Common myeloid progenitor, CD34-positive (primary cell): ENCODE results near the gene DOK7.

Experiments
- CTCF ChIA-PET: fragments of 350-600 bp; sonication (Branson Sonifier 250); formaldehyde crosslinking; loops from one replicate; lab custom pipeline; 2021; ENCODE audit warnings: antibody characterized with exemption; lab: Charles Lee
- POLR2A ChIA-PET: fragments of 350-600 bp; sonication (Branson Sonifier 250); formaldehyde crosslinking; loops from one replicate; lab custom pipeline; 2021; ENCODE audit warnings: antibody characterized with exemption; lab: Charles Lee
- DNase-seq, 3 donors: peaks; one replicate each; pipeline versions ENCODE4 v3.0.0 to v3.0.0-alpha.2; 2013
- H3K27ac ChIP-seq, 2 experiments: 1 replicate in 1 of 2; 2 replicates in 1 of 2; pipeline ENCODE4 v1.7.0; 2013; ENCODE audit warnings: inconsistent platforms in 2 of 2, low read length in 2 of 2, mild to moderate bottlenecking in 2 of 2, low read depth in 1 of 2, moderate library complexity in 1 of 2; ENCODE audit not compliant: severe bottlenecking in 2 of 2, insufficient read depth in 1 of 2, poor library complexity in 1 of 2
- H3K27me3 ChIP-seq, 5 experiments: replicated peaks in 2 of 5; 1 replicate in 3 of 5; 2 replicates in 2 of 5; pipeline versions ENCODE4 v1.6.1 to v1.7.0; 2013; ENCODE audit warnings: low read length in 4 of 5, mild to moderate bottlenecking in 2 of 5, moderate library complexity in 2 of 5, inconsistent platforms in 1 of 5; ENCODE audit not compliant: insufficient read depth in 5 of 5, control insufficient read depth in 4 of 5
- H3K36me3 ChIP-seq, 4 experiments: 1 replicate in 2 of 4; 2 replicates in 2 of 4; pipeline versions ENCODE4 v1.6.1 to v1.7.0; 2013; ENCODE audit warnings: low read length in 3 of 4, control low read depth in 1 of 4, mild to moderate bottlenecking in 1 of 4; ENCODE audit not compliant: control insufficient read depth in 4 of 4, insufficient read depth in 4 of 4
- H3K4me1 ChIP-seq, 4 experiments: 1 replicate in 3 of 4; 2 replicates in 1 of 4; pipeline versions ENCODE4 v1.6.1 to v1.7.1; 2013; ENCODE audit warnings: low read length in 3 of 4, mild to moderate bottlenecking in 3 of 4, control low read depth in 1 of 4, inconsistent platforms in 1 of 4, moderate library complexity in 1 of 4; ENCODE audit not compliant: control insufficient read depth in 4 of 4, insufficient read depth in 4 of 4; ENCODE audit errors: control extremely low read depth in 1 of 4
- H3K4me3 ChIP-seq, 7 experiments: 1 replicate in 4 of 7; 2 replicates in 3 of 7; pipeline versions ENCODE4 v1.5.1 to v1.7.0; 2013; ENCODE audit warnings: mild to moderate bottlenecking in 7 of 7, low read length in 6 of 7, moderate library complexity in 6 of 7, inconsistent platforms in 2 of 7, low read depth in 2 of 7, control low read depth in 1 of 7; ENCODE audit not compliant: insufficient read depth in 4 of 7, control insufficient read depth in 1 of 7; ENCODE audit errors: extremely low read depth in 1 of 7
- H3K9me3 ChIP-seq, 5 experiments: 1 replicate in 4 of 5; 2 replicates in 1 of 5; pipeline versions ENCODE4 v1.6.1 to v1.7.1; 2013; ENCODE audit warnings: low read length in 4 of 5, mild to moderate bottlenecking in 2 of 5, inconsistent platforms in 1 of 5, low read depth in 1 of 5, moderate library complexity in 1 of 5; ENCODE audit not compliant: control insufficient read depth in 4 of 5, insufficient read depth in 2 of 5; ENCODE audit errors: control extremely low read depth in 1 of 5
- WGBS: methylation state at CpG from one replicate; pipeline ENCODE4 v1.1.5; 2013; ENCODE audit not compliant: insufficient coverage; 5-methylcytosine and 5-hydroxymethylcytosine counted together

DOK7 gene

DNA sequence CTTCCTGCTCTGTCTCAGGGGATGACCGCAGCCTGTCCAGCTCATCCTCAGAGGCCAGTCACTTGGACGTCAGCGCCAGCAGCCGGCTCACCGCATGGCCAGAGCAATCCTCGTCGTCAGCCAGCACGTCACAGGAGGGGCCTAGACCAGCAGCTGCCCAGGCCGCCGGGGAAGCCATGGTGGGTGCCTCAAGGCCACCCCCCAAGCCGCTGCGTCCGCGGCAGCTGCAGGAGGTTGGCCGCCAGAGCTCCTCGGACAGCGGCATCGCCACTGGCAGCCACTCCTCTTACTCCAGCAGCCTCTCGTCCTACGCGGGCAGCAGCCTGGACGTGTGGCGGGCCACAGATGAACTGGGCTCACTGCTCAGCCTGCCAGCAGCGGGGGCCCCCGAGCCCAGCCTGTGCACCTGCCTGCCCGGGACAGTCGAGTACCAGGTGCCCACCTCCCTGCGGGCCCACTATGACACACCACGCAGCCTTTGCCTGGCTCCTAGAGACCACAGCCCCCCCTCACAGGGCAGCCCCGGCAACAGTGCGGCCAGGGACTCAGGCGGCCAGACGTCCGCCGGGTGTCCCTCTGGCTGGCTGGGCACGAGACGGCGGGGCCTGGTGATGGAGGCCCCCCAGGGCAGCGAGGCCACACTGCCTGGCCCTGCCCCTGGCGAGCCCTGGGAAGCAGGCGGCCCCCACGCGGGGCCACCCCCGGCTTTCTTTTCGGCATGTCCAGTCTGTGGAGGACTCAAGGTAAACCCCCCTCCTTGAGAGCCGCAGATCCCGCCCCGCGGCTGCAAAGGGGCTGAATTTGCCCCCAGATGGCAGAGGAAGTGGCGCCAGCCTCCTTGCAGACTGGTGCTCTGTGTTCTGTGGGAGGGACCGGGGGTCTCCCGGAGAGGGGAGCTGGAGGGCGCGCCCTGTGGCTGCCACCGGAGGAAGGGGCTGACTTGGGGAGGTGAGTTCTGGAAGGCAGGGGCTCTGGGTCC is 29.9 kb downstream of the DOK7 start:
- DNase-seq = no peak
- no peak overlapping the region for H3K27ac ChIP-seq
- no peaks in the 10 kb centered on the region for H3K9me3 ChIP-seq
- no peaks in the 10 kb centered on the region for H3K36me3 ChIP-seq
- WGBS = 89% methylated on average over 51 of the region's 55 CpGs
- H3K4me3 ChIP-seq = no peak overlapping the region
- H3K27me3 ChIP-seq = peaks cover 0 to 85% (median 9%) of the 10 kb centered on the region in 5 experiments
- ChIA-PET CTCF (interaction anchor here (0.9 to 3.0 kb wide), 4 partner anchors 11 to 690 kb away, joined by 3 to 11 read pairs (median 6); no protein-coding TSS in a partner anchor), POLR2A (no interaction called here)
- peaks cover 0 to 23% (median 0%) of the 10 kb centered on the region in 4 experiments for H3K4me1 ChIP-seq

DNA sequence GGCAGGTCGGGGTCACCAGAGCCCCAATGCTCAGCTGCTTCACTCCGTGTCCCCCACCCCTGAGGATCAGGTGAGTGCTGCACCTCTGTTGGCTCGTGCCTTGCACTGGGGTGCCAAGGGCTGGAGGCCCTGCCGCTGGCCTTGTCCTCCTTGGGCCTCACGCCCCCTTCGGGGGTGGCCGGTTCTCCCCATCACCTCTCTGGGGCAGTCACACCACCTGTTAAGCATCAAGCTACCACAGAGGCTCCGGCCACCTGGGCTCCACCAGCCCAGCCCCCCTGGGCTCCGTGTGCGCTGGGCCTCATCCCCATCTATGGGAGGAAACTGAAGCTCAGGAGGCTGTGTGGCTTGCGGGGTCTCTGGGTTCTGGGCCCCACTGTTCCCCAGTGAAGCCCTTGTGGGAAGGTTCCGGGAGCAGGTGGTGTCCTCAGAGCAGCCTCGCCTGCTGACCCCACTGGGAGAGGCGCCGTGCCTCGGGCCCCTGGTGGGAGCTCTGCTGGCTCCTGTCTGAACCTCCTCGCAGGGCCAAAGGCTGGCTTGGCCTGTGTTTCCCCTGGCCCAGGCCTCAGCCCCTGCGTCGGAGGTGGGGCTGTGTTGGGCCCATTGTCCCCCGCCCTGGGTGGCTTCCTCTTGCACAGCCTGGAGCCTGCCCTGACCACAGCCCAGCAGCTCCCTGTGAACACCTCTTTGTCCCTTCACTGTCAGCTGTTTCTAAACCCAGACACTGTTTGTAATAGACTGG is 30.8 kb downstream of the DOK7 start:
- Histone ChIP-seq H3K27me3 (peaks cover 0 to 76% (median 5%) of the 10 kb centered on the region in 5 experiments), H3K4me1 (peaks cover 0 to 20% (median 0%) of the 10 kb centered on the region in 4 experiments), H3K4me3 (no peak overlapping the region), H3K36me3 (no peaks in the 10 kb centered on the region), H3K9me3 (no peaks in the 10 kb centered on the region), H3K27ac (no peak overlapping the region)
- DNase-seq = no peak
- POLR2A ChIA-PET = no interaction called here
- WGBS = 66% methylated on average over 17 of the region's 20 CpGs
- CTCF ChIA-PET = interaction anchor here (0.5 to 3.0 kb wide), 3 partner anchors 12 to 16 kb away, joined by 3 to 11 read pairs (median 3); no protein-coding TSS in a partner anchor

DNA sequence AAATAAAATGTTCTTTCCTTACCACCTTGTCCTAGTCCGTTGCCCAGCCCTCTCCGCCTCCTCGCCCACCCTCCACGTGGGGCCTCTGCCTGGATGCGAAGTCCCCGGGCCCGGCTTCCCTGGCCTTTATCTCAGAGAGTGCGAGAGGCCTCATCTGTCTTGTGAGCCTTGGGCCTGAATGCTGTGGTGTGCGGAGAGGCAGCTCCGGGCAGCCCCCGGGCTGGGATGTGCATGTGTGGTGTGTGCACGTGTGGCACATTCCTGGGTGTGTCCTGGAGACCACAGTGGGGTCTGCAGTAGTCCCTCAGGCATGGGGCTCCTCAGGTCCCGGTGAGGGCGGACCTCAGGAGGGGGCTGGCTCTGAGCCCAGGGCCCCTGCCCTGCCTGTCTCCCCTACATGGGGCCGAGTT is 31.4 kb downstream of the DOK7 start:
- peaks cover 0 to 70% (median 5%) of the 10 kb centered on the region in 5 experiments for H3K27me3 ChIP-seq
- H3K4me1 ChIP-seq = peaks cover 0 to 15% (median 0%) of the 10 kb centered on the region in 4 experiments
- H3K27ac ChIP-seq = no peak overlapping the region
- WGBS = 67% methylated on average over 12 of the region's 15 CpGs
- POLR2A ChIA-PET = no interaction called here
- no peaks in the 10 kb centered on the region for H3K36me3 ChIP-seq
- no peaks in the 10 kb centered on the region for H3K9me3 ChIP-seq
- CTCF ChIA-PET = interaction anchor here (0.5 to 3.0 kb wide), 3 partner anchors 13 to 16 kb away, joined by 3 to 11 read pairs (median 3); no protein-coding TSS in a partner anchor
- no peak overlapping the region for H3K4me3 ChIP-seq
- DNase-seq = no peak

DNA sequence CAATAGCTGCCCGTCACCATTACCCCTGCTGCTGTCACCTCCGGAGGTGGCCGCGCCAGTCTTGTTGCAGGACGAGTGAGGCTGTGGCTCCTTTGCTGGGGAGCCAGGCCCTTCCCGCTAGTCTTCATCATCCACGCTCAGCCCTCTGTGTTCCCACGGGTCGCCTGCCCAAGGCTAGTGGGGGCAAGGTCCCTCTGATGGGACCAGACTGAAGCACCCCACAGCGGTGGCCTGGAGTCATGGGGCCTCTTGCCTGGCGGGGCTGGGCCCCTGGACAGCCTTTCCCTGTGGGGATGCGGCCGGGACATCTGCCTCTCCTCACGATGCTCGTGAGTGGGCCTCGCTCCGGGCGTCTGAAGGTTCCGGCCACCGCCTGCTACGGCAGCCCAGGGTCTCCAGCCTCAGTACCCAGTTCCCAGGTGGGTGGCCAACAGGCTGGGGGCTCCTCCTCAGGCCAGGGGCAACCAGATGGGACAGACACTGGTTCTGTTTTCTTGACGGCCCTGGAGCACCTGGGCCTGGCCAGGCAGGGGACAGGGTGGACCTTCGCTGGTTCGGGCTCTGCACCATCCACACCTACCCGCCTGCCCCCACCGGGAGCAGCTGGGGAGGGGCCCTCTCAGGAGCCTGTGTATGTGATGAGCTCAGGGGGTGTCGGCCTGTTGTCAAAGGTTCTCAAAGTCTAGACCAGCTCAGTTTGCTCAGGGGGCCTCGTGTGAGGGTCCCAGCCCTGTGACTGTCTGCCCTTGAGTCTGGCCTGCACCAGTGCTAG is 32.3 kb downstream of the DOK7 start:
- Histone ChIP-seq H3K27me3 (peaks cover 0 to 61% (median 3%) of the 10 kb centered on the region in 5 experiments), H3K9me3 (no peaks in the 10 kb centered on the region), H3K4me1 (peaks cover 0 to 15% (median 0%) of the 10 kb centered on the region in 4 experiments), H3K4me3 (no peak overlapping the region), H3K36me3 (no peaks in the 10 kb centered on the region), H3K27ac (no peak overlapping the region)
- POLR2A ChIA-PET = no interaction called here
- CTCF ChIA-PET = interaction anchor here (3.0 kb wide), 1 partner anchor 15 kb away, joined by 11 read pairs; no protein-coding TSS in a partner anchor
- WGBS = 88% methylated on average over 27 of the region's 28 CpGs
- no peak for DNase-seq

DNA sequence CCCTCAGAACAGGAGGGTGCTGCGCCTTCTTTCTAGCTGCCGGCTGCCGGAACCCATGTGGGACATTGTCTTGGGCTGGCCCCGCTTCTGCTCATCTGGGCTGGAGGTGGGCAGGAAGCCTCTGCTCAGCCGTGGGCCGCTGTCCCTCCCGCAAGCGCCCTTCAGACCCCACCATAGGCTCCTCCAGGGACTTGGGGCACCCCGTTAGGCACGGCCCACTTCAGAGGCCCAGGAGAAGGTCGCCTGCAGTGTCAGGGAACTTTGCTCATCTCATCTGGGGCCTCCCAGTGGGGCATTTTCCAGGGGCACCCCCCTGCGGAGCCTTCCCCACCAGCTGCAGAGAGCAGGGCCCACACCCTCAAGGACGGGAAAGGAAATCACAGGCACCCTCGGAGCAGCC is 32.9 kb downstream of the DOK7 start:
- peaks cover 0 to 55% (median 3%) of the 10 kb centered on the region in 5 experiments for H3K27me3 ChIP-seq
- no peak for DNase-seq
- H3K36me3 ChIP-seq = peaks cover 0 to 1% (median under 1%) of the 10 kb centered on the region in 4 experiments
- no peak overlapping the region for H3K27ac ChIP-seq
- no peaks in the 10 kb centered on the region for H3K9me3 ChIP-seq
- ChIA-PET CTCF (interaction anchor here (0.6 kb wide), 1 partner anchor 15 kb away, joined by 3 read pairs; no protein-coding TSS in a partner anchor), POLR2A (no interaction called here)
- H3K4me1 ChIP-seq = peaks cover 0 to 15% (median 0%) of the 10 kb centered on the region in 4 experiments
- H3K4me3 ChIP-seq = no peak overlapping the region
- WGBS = 64% methylated on average over 14 of the region's 14 CpGs

DNA sequence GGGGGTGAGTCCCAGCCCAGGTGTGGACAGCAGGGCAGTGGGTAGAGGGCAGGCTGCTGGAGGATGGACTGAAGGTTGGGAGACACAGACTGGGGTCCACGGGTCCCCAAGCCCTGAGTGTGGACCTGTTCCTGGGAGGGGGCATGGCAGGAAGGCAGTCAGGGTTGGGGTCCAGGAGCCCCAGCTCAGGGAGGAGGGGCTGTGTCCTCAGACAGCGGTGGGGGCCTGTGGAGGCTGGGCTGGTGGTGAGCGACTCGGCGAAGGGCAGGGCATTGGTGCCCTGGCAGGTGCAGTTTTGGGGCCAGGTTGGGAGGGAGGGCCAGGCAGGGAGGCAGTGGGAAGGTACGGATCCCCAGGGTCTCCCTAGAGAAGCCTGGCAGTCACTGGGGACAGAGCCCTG is 34.0 kb downstream of the DOK7 start:
- ChIA-PET POLR2A (no interaction called here), CTCF (no interaction called here)
- H3K4me1 ChIP-seq = peaks cover 0 to 15% (median 0%) of the 10 kb centered on the region in 4 experiments
- DNase-seq = no peak
- H3K4me3 ChIP-seq = no peak overlapping the region
- 85% methylated on average over 6 of the region's 6 CpGs for whole genome bisulfite sequencing
- no peak overlapping the region for H3K27ac ChIP-seq
- H3K9me3 ChIP-seq = no peaks in the 10 kb centered on the region
- peaks cover 0 to 9% (median 3%) of the 10 kb centered on the region in 4 experiments for H3K36me3 ChIP-seq
- peaks cover 0 to 44% (median 0%) of the 10 kb centered on the region in 5 experiments for H3K27me3 ChIP-seq
